ENCODE measurements around the gene ITGAX.

GRCh38 chr16:31385680-31386079, 30.7 kb downstream of the ITGAX start:
- TF ChIP-seq PBX3 (IDR thresholded peaks at IDR 0.05) (no peak), EP300 (IDR thresholded peaks at IDR 0.05; ENCODE audit: borderline replicate concordance in 1 of 2, low read depth in 1 of 2, low read length in 1 of 2) (no peak), CTCF (IDR thresholded peaks at IDR 0.05) (no peak), GABPA (IDR thresholded peaks at IDR 0.05; ENCODE audit: low read depth) (no peak)

All from SK-N-SH (cell line).